GM18508 (cell line): ENCODE results near the gene PPFIBP2.
A peak's percentile ranks its signal among the peaks of the same experiment; 100 is the strongest.
"Not testable (repeated sequence)": the region's sequence is repeated elsewhere in the genome, so short reads cannot be mapped to it uniquely, and the experiment has no call there.

Source experiments
- ATAC-seq: cut with Tn5 transposase; IDR thresholded peaks from one replicate; pipeline ENCODE4 v1.9.1; 2021; ENCODE audit warnings: moderate number of reproducible peaks; ENCODE audit not compliant: insufficient read depth, unreplicated experiment

The PPFIBP2 gene

DNA sequence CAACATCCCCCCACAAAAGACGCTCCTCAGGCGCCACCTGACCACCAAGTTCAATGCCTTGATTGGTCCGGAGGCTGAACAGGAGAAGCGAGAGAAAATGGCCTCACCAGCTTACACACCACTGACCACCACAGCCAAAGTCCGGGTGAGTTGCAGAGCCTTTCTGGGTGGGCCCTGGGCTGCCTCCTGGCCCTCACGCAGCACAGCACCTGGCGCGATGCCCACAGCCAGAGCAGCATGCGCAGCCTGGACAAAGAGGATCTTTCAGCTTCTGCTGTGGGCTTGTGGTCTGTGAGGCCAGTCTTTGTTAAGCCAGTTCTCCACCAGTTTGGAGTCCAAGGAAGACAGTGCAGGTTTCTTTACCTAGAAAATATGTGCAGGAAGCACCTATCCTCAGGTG is 137.9 kb downstream of the PPFIBP2 start:
- no peak for ATAC-seq

GRCh38 chr11:7654195-7654705 is 140.5 kb downstream of the PPFIBP2 start:
- ATAC-seq, result no peak

- ATAC-seq, result no peak
Measured at GRCh38 chr11:7655253-7656217, 141.7 kb downstream of the PPFIBP2 start.

DNA sequence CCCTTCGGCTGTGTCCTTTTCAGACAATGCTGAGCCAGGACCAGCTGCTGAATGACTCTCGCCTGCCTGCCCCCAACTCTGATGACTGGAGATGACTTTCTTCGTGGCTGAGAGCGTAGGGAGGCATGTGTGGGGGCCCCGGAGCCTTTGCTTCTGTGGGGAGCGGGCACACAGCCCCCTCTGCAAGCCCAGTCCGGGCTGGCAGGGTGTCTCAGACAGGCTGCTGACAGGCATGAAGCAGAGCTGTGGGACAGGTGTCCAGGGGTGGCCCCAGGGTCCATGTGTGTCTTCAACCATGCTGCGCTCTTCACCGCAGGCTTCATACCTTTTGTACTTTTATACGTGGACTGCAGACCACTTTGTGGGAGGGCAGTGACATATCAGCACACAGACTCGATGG is 142.9 kb downstream of the PPFIBP2 start:
- no peak for ATAC-seq

GRCh38 chr11:7657306-7658025 is 143.7 kb downstream of the PPFIBP2 start:
- ATAC-seq, result no peak

DNA sequence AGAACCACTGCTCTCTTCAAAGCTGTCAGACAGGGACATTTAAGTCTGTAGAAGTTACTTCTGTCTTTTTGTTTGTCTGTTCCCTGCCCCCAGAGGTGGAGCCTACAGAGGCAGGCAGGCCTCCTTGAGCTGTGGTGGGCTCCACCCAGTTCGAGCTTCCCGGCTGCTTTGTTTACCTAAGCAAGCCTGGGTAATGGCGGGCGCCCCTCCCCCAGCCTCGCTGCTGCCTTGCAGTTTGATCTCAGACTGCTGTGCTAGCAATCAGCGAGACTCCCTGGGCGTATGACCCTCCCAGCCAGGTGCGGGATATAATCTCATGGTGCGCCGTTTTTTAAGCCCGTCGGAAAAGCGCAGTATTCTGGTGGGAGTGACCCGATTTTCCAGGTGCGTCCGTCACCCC is 149.7 kb downstream of the PPFIBP2 start:
- not testable (repeated sequence) for ATAC-seq

DNA sequence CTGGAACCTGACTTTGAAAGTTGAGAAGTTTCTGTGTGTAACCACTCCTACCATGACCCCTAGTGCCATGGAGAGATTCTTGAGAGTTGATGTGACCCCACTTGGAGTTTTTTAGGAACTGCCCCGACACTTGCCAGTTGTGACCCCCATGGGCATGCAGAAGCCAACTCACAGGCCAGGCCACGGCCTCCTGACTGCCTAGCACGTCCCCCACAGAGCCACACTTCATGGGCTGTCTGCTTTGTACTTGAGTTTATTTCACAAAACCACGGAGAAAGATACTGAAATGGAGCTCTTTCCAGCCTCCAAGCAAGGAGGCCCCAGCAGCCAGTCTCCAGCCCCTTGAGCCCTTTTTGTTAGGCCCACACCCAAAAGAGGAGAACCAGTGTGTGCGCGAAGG is 151.1 kb downstream of the PPFIBP2 start:
- no peak for ATAC-seq

DNA sequence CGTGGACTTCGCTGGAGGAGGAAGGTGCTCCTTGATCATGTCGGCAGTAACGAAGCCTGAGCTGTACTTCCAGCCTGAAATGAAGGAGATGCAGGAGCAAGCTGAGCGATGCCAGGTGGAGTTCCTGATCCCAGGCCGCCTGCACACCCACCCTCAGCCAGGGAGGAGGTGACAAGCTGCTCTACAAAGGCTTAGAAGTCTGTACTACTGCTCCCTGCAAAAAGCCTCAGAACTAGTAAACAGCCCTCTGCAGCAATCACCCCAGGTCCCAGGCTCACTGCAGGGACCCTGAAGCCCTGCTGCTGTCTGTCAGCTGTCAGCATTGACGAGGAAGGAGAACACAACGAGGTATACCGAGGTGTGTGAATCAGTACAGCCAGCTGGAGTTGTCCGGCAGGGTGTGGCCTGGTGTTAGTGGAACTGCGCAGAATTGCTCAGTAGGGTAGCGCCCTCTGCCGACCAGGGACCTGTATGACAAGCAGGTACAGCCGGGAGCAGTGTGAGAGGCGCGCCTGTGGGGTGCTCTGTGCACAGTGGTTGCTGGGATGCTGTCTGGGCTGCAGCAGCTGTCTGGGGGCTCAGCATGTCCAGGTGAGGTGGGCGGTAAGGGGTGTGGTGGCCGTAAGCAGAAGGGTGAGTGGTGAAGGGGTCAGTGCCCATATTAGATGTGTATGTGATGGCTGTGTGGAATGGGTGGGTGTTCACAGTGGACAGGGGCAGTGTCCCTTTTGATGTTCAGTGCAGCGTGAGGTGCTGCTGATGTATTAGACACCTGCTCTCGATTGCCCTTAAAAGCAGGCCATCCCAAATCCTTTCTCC is 151.9 kb downstream of the PPFIBP2 start:
- ATAC-seq, result peak; percentile 94

GRCh38 chr11:7666292-7666866 is 152.6 kb downstream of the PPFIBP2 start:
- ATAC-seq, result no peak

DNA sequence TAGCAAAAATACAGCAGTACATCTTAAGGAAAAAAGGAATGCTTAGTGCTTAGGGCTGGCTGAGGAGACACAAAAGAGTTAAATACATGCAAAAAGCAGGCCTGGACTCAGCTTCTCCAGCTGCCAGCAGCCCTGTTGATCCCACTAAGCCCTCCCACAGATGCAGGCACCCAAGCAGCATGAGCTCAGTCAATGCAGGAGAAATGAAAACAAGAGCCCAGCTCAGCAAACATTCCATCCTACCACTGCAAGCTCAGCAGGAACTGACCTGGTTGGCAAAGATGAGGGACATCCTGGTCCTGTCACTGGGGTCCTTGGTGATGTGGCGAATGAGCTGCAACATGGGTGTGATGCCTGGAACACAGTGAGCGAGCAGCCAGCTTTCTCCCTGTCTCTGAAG is 153.7 kb downstream of the PPFIBP2 start:
- ATAC-seq, result no peak

DNA sequence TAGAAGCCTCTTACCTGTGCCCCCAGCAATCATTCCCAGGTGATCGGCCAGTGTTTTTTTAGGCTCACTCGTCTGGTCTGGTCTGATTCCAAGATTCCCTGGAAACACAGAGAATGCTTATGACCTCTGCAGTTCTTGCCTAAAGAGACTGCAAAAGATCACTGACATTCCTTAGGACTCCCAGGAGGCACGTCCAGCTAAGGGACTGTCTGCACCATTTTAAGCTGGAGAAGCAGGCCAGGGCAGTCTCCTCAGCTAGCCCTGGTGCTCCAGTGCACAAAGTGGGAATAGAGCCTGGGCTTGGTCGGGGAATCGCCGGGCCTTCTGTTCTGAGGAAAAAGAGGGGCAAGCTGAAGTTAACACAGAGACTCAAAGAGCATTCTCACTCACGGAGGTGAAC is 154.7 kb downstream of the PPFIBP2 start:
- no peak for ATAC-seq

GRCh38 chr11:7668911-7669310 is 155.1 kb downstream of the PPFIBP2 start:
- ATAC-seq, result no peak

DNA sequence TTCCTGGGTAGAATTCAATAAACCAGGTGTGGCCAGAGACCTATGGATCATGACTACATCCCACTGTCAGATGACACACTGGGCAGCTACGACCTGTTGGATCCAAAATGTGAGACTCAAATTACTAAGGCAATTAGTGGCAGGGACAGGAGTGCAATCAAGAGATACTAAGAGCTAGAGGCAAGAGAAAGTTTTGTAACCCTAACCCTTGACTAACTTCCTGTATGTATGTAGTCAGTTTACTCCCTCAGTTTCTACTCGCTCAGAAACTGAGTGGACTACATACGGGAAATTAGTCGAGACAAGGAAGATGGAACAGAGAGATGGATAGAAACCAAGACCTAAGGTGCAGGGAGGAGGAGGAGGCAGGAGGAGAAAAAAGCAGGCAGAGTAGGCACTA is 156.8 kb downstream of the PPFIBP2 start:
- ATAC-seq, result no peak

DNA sequence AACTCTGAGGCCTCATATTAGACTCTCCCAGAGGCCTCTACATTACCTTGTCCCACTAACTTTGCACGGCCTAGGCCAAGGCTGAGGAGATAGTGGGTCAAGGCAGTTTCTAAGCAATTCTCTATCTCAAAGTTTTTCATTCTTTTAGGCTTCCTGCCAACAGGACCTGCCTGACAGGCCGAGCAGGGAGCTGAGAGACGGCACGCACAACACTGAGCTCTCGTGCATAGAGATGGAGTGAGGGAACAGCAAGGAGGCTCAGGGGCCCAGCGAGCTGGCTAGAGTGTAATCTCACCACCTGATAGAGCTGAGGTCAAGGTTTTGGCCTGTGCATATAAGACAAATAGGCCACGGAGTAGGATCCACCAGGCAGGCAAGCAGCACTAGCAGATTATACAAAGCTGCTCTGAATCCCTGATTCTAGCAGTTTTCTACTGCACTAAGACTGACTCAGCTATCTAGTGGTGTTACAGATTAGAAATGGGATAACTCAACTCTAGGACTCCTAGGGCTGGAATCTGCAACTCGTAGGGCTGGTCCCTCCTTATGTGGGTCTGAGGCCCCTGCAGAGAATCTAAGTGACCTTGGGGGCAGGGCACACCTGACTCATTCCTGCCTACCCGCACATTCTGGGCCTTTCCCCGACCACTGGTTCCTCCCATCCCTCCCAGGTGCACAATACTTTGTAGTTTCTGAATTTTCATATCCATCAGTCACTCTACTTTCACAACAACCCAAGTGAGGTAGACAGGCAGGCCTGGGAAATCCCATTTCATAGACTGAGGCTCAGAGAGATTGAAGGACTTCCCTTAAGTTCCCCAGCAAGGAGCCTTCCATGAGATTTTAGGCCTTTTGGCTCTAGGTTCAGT is 157.8 kb downstream of the PPFIBP2 start:
- peak; percentile 79 for ATAC-seq

GRCh38 chr11:7672276-7672959 is 158.6 kb downstream of the PPFIBP2 start:
- no peak for ATAC-seq

GRCh38 chr11:7672960-7673723 is 159.3 kb downstream of the PPFIBP2 start, which contains the start of gene CYB5R2:
Gene CYB5R2 (minus strand): TSS chr11:7673500. CDS start chr11:7672825, 675 bp downstream.
- ATAC-seq, result no peak

DNA sequence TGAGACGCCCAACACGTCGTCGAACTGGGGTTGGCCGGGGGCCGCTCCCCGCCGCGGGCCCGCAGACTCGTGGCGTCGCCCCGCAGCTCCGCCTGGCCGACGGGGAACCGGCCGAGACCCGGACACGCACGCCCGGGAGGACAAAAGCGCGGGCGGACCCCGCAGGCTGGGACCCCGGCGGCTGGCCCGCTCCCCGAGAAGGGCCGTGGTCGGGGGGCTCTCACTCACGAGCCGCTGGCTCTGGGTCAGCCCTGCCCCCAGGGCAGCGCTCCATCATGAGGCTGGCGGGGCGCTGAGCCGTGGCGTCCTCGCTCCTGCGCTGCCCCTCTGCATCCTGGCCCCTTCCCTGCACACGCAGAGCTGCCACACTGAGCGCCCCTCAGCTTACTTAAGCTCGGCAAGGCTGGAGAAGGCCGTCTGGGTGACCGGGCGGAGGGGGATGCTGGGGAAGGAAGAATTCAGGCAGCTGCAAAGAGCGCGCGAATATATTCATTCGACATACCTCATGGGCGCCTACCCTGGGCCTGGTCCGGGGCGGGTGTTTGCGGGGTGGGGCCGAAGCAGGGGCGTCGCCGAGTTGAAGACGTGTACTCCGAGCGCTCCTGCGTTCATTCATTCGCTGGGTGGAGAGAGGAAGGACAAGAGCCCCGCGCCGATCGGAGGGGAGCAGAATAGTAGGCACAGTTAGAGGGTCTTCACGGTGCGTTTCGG is 160.1 kb downstream of the PPFIBP2 start:
- no peak for ATAC-seq
